Measurements from ENCODE around the gene GALNTL6.

DNA sequence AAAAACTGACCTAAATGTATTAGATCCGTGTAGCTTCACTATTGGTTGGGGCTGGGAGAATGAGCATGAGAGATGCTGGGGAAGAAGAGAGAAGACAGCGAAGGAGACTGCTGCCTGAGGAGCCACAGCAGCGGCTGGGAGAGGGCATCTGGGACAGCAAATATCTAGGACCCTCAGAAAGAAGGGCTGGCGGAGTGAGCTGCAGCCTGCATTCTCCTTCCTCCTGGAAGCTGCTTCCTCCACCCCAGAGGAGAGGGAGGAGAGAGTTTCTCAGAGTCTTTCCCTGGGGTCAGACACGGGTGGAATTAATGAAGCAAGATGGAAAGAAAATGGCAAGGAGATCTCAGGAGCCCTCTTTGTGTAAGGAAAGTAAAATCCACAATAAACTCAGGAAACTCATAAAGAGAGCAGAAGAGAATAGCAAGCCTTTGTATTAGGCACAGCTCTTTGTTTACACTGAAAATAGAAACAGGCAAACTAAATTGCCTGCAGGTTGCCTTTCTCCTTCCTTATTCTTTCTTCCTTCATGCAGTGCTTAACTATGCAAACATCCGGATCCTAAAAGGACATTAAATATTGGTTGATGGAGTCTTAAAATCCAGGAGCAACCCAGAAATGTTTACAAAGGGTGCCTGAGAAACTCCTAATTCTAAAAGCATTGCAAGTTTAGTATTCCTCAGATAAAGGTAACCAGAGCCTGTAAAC, 1225.1 kb downstream of the GALNTL6 start:
- no peak for TF ChIP-seq FOS (IDR thresholded peaks at IDR 0.05; ENCODE audit: borderline replicate concordance, insufficient read depth, low read length)
- TF ChIP-seq, protein P1, sequence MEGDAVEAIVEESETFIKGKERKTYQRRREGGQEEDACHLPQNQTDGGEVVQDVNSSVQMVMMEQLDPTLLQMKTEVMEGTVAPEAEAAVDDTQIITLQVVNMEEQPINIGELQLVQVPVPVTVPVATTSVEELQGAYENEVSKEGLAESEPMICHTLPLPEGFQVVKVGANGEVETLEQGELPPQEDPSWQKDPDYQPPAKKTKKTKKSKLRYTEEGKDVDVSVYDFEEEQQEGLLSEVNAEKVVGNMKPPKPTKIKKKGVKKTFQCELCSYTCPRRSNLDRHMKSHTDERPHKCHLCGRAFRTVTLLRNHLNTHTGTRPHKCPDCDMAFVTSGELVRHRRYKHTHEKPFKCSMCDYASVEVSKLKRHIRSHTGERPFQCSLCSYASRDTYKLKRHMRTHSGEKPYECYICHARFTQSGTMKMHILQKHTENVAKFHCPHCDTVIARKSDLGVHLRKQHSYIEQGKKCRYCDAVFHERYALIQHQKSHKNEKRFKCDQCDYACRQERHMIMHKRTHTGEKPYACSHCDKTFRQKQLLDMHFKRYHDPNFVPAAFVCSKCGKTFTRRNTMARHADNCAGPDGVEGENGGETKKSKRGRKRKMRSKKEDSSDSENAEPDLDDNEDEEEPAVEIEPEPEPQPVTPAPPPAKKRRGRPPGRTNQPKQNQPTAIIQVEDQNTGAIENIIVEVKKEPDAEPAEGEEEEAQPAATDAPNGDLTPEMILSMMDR (IDR thresholded peaks at IDR 0.05; ENCODE audit: extremely low read depth in 1 of 2, insufficient read depth in 1 of 2, low read depth in 1 of 2, low read length in 2 of 2): no peak
- TF ChIP-seq GATA2 (IDR thresholded peaks at IDR 0.05; ENCODE audit: insufficient read depth, insufficient read length, low read depth, low read length): no peak
- no peak for TF ChIP-seq EZH2 (IDR thresholded peaks at IDR 0.05; ENCODE audit: borderline replicate concordance, low read depth, low read length, severe bottlenecking)

Measured in endothelial cell of umbilical vein (primary cell).